BE2C (cell line): ENCODE data around the gene RBM33.

Experiments used
- DNase-seq: peaks from one replicate; pipeline ENCODE4 v3.0.0-alpha.2; 2020
- H3K27me3 ChIP-seq: fragments of 250-450 bp; sonication (Bioruptor Pico); 2 replicates; pipeline ENCODE4 v1.5.1; 2020; ENCODE audit warnings: mild to moderate bottlenecking
- H3K36me3 ChIP-seq: fragments of 250-450 bp; sonication (Bioruptor Pico); 2 replicates; pipeline ENCODE4 v1.5.1; 2020; ENCODE audit warnings: mild to moderate bottlenecking
- H3K4me1 ChIP-seq: fragments of 250-450 bp; sonication (Bioruptor Pico); 2 replicates; pipeline ENCODE4 v1.5.1; 2020
- H3K4me3 ChIP-seq: 2 replicates; pipeline ENCODE4 v1.5.1; 2011; ENCODE audit warnings: low read depth, low read length
- H3K9me3 ChIP-seq: fragments of 250-450 bp; sonication (Bioruptor Pico); 2 replicates; pipeline ENCODE4 v1.5.1; 2020
- CTCF ChIP-seq: IDR thresholded peaks from 2 replicates; pipeline ENCODE4 v1.5.1; 2012; ENCODE audit warnings: mild to moderate bottlenecking, low read depth, low read length

The RBM33 gene

GRCh38 chr7:155810770-155811559, 166.5 kb downstream of the RBM33 start:
- Histone ChIP-seq H3K4me3 (no peak overlapping the region), H3K4me1 (no peaks in the 10 kb centered on the region), H3K36me3 (no peaks in the 10 kb centered on the region), H3K9me3 (no peaks in the 10 kb centered on the region), H3K27me3 (peaks cover 85% of the 10 kb centered on the region)
- DNase-seq, result no peak
- no peak for TF ChIP-seq CTCF

GRCh38 chr7:155811560-155811894, 167.1 kb downstream of the RBM33 start:
- DNase-seq, result no peak
- no peaks in the 10 kb centered on the region for H3K36me3 ChIP-seq
- H3K4me3 ChIP-seq, result no peak overlapping the region
- no peaks in the 10 kb centered on the region for H3K4me1 ChIP-seq
- H3K9me3 ChIP-seq, result no peaks in the 10 kb centered on the region
- peaks cover 79% of the 10 kb centered on the region for H3K27me3 ChIP-seq
- no peak for TF ChIP-seq CTCF

GRCh38 chr7:155811895-155812761, 167.7 kb downstream of the RBM33 start, which contains the start of gene SHH:
Gene SHH (minus strand): TSS chr7:155812463. CDS start chr7:155812122, 341 bp downstream.
- no peak for TF ChIP-seq CTCF
- Histone ChIP-seq H3K4me3 (no peak within 1 kb of the TSS), H3K36me3 (no peaks in the 10 kb centered on the region), H3K4me1 (no peaks in the 10 kb centered on the region), H3K27me3 (peaks cover 73% of the 10 kb centered on the region), H3K9me3 (no peaks in the 10 kb centered on the region)
- no peak for DNase-seq

- no peaks in the 10 kb centered on the region for H3K36me3 ChIP-seq
- no peak for DNase-seq
- no peaks in the 10 kb centered on the region for H3K4me1 ChIP-seq
- no peak for TF ChIP-seq CTCF
- H3K27me3 ChIP-seq, result peaks cover 66% of the 10 kb centered on the region
- no peak overlapping the region for H3K4me3 ChIP-seq
- H3K9me3 ChIP-seq, result no peaks in the 10 kb centered on the region
Observed at GRCh38 chr7:155813125-155813524, 168.7 kb downstream of the RBM33 start.

- Histone ChIP-seq H3K36me3 (no peaks in the 10 kb centered on the region), H3K4me3 (no peak overlapping the region), H3K27me3 (peaks cover 59% of the 10 kb centered on the region), H3K4me1 (no peaks in the 10 kb centered on the region), H3K9me3 (no peaks in the 10 kb centered on the region)
- no peak for DNase-seq
- no peak for TF ChIP-seq CTCF
Observed at GRCh38 chr7:155813546-155814315, 169.3 kb downstream of the RBM33 start.
